ENCODE data around the gene ACAN. TPM values are rescaled to one million over a fixed set of nuclear protein-coding genes. Genes with fewer than 3 reads are reported as not detected.

Gene ACAN
- total RNA-seq, 1 experiment from 2014 or later, result not detected

- BruUV-seq (replicated peaks), result no TSS peak
- peaks cover 65% of the 10 kb centered on the region for H3K27me3 ChIP-seq (ENCODE audit: insufficient read depth, low read depth)
- H3K4me2 ChIP-seq, result no peak overlapping the region
- no peaks in the 10 kb centered on the region for H3K79me2 ChIP-seq (ENCODE audit: low read depth)
- no peaks in the 10 kb centered on the region for H3K9me2 ChIP-seq (ENCODE audit: insufficient read depth)
- H4K20me1 ChIP-seq (ENCODE audit: insufficient read depth), result no peaks in the 10 kb centered on the region
- no peak overlapping the region for H2AFZ ChIP-seq
- H3K9me3 ChIP-seq (ENCODE audit: insufficient read depth, low read depth), result no peaks in the 10 kb centered on the region
- H3K36me3 ChIP-seq (ENCODE audit: low read depth), result no peaks in the 10 kb centered on the region
- intact Hi-C loops (cut with micrococcal nuclease; ENCODE audit: unreplicated experiment), result no loop called here
- no peak for DNase-seq
- no peaks in the 10 kb centered on the region for H3K4me1 ChIP-seq (replicated peaks; ENCODE audit: insufficient read depth)
- H3K4me3 ChIP-seq, result no peak overlapping the region
- ChIA-PET POLR2A (ENCODE audit: unreplicated experiment) (no interaction called here), CTCF (no interaction called here)
- H3F3A ChIP-seq (ENCODE audit: insufficient read depth, low read depth), result no peaks in the 10 kb centered on the region
- TF ChIP-seq CTCF (conservative IDR thresholded peaks at IDR 0.05) (no peak), EZH2 (IDR thresholded peaks at IDR 0.05; ENCODE audit: low read depth) (no peak)
- no peak overlapping the region for H3K27ac ChIP-seq
Measured at GRCh38 chr15:88792342-88793282, 10.6 kb upstream of the ACAN start.

GRCh38 chr15:88794001-88794400 is 9.2 kb upstream of the ACAN start:
- Histone ChIP-seq H3K4me2 (no peak overlapping the region), H4K20me1 (ENCODE audit: insufficient read depth) (no peaks in the 10 kb centered on the region), H3K27ac (no peak overlapping the region), H3K4me3 (no peak overlapping the region), H3K9me2 (ENCODE audit: insufficient read depth) (no peaks in the 10 kb centered on the region), H2AFZ (no peak overlapping the region), H3K79me2 (ENCODE audit: low read depth) (no peaks in the 10 kb centered on the region), H3F3A (ENCODE audit: insufficient read depth, low read depth) (no peaks in the 10 kb centered on the region), H3K4me1 (replicated peaks; ENCODE audit: insufficient read depth) (no peaks in the 10 kb centered on the region), H3K27me3 (ENCODE audit: insufficient read depth, low read depth) (peaks cover 78% of the 10 kb centered on the region), H3K9me3 (ENCODE audit: insufficient read depth, low read depth) (no peaks in the 10 kb centered on the region), H3K36me3 (ENCODE audit: low read depth) (no peaks in the 10 kb centered on the region)
- intact Hi-C loops (cut with micrococcal nuclease; ENCODE audit: unreplicated experiment), result no loop called here
- DNase-seq, result no peak
- no TSS peak for BruUV-seq (replicated peaks)
- POLR2A ChIA-PET (ENCODE audit: unreplicated experiment), result no interaction called here
- CTCF ChIA-PET, result no interaction called here
- TF ChIP-seq EZH2 (IDR thresholded peaks at IDR 0.05; ENCODE audit: low read depth) (no peak), CTCF (conservative IDR thresholded peaks at IDR 0.05) (no peak)

GRCh38 chr15:88797663-88798339 is 5.4 kb upstream of the ACAN start:
- Histone ChIP-seq H3K4me1 (replicated peaks; ENCODE audit: insufficient read depth) (no peaks in the 10 kb centered on the region), H3K79me2 (ENCODE audit: low read depth) (no peaks in the 10 kb centered on the region), H3K4me3 (no peak overlapping the region), H3K36me3 (ENCODE audit: low read depth) (no peaks in the 10 kb centered on the region), H3K4me2 (no peak overlapping the region), H3K27ac (no peak overlapping the region), H3K27me3 (ENCODE audit: insufficient read depth, low read depth) (peaks cover 90% of the 10 kb centered on the region), H3K9me3 (ENCODE audit: insufficient read depth, low read depth) (no peaks in the 10 kb centered on the region), H3F3A (ENCODE audit: insufficient read depth, low read depth) (no peaks in the 10 kb centered on the region), H3K9me2 (ENCODE audit: insufficient read depth) (no peaks in the 10 kb centered on the region), H4K20me1 (ENCODE audit: insufficient read depth) (no peaks in the 10 kb centered on the region), H2AFZ (no peak overlapping the region)
- TF ChIP-seq CTCF (conservative IDR thresholded peaks at IDR 0.05) (no peak), EZH2 (IDR thresholded peaks at IDR 0.05; ENCODE audit: low read depth) (no peak)
- CTCF ChIA-PET, result no interaction called here
- no peak for DNase-seq
- BruUV-seq (replicated peaks), result no TSS peak
- intact Hi-C loops (cut with micrococcal nuclease; ENCODE audit: unreplicated experiment), result no loop called here
- POLR2A ChIA-PET (ENCODE audit: unreplicated experiment), result no interaction called here

Measured in PC-9 (cell line).